T-helper 2 cell treated with Interferon-gamma antibody and Interleukin-4, amounts not matched to agents 100 ng/mL and 5 ng/mL, for 36 hours (primary cell): ENCODE results near the gene LRRC75A. TPM values are rescaled to one million over a fixed set of nuclear protein-coding genes. Genes with fewer than 3 reads are reported as not detected.
"Not testable (repeated sequence)": the region's sequence is repeated elsewhere in the genome, so short reads cannot be mapped to it uniquely, and the experiment has no call there.

Source experiments
- intact Hi-C: fragments of 100-400 bp; cut with micrococcal nuclease; formaldehyde crosslinking; loops from one replicate; pipeline ENCODE4 v1.15.1; 2023
- total RNA-seq: library from RNA; stranded (reverse); gene quantifications from 2 replicates; pipeline ENCODE4 v1.2.3, GENCODE V29; 2022

Gene LRRC75A
- total RNA-seq, 1 donor from 2014 or later, result 1.8 TPM

DNA sequence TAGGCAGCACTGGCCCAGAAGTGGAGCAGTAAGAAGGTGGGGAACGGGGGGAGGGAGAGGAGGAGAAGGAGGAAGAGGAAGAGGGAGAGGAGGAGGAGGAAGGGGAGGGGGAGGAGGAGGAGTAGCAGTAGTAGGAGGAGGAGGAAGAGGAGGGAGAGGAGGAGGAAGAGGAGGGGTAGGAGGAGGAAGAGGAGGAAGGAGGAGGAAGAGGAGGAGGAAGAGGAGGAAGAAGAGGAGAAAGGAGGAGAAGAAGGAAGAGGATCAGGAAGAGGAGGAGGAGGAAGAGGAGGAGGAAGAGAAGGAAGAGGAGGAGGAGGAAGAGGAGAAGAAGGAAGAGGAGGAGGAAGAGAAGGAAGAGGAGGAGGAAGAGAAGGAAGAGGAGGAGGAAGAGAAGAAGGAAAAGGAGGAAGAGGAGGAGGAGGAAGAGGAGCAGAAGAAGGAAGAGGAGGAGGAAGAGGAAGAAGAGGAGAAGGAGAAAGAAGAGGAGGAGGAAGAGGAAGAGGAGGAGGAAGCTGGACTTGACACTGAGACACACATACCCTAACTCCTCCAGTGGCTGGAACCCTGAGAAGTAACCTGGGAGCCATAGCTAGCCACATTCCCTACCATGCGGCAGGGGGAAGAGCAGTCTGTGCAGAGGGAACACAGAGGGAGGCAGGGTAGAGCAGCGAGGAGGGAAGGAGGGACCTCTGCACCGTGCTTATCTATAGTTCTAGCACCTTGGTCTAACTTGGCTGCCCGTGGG, 35.8 kb downstream of the LRRC75A start:
- intact Hi-C loops, result no loop called here

DNA sequence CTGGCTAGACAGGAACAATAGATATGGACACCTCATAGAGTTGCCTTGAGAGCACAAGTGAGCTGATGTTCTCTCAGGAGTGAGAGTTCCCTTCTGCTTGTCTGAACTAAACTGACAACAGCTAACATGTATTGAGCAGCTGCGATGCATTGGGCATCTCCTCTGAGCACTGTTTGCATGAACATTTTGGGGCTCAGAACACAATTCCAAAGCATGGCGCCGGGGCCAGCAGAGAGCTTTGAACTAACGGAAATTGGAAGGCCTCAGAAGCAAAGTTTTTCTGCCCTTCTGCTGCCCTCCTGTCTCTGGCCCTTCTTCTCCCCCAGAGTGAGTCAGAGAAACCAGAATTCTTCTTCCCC, 38.5 kb downstream of the LRRC75A start:
- intact Hi-C loops, result loop anchor here (1.0 kb wide), 2 partner anchors 68 to 136 kb away; no protein-coding TSS in a partner anchor

DNA sequence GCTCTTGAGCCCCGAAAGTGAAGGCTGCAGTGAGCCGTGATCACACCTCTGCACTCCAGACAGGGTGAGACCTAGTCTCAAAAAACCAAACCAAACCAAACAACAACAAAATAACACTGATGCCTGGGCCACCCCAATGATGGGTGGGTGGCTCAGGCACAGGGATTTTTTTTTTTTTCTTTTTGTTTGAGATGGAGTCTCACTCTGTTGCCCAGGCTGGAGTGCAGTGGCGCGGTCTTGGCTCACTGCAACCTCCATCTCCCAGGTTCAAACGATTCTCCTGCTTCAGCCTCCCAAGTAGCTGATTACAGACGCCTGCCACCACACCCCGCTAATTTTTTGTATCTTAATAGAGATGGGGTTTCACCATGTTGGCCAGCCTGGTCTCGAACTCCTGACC, 39.7 kb downstream of the LRRC75A start:
- intact Hi-C loops, result not testable (repeated sequence)

DNA sequence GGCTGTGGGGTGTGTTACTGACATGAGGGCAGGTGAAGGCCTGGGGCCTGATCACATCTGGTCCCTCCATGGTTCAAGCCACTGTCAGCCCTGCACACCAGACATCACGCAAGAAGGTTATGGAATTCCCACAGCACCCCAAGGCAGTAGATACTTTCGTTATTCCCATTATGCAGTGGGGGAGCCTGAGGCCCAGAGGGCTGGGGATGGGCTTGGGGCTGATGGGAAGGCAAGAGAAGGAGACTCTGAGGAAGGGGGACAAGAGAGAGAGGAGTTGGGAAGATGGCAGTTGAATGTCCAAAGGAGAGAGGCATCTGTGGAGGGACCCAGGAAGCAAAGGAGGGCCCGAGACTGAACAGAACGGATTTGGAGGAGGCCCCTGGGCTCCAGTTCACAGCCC, 42.0 kb downstream of the LRRC75A start:
- intact Hi-C loops, result no loop called here

DNA sequence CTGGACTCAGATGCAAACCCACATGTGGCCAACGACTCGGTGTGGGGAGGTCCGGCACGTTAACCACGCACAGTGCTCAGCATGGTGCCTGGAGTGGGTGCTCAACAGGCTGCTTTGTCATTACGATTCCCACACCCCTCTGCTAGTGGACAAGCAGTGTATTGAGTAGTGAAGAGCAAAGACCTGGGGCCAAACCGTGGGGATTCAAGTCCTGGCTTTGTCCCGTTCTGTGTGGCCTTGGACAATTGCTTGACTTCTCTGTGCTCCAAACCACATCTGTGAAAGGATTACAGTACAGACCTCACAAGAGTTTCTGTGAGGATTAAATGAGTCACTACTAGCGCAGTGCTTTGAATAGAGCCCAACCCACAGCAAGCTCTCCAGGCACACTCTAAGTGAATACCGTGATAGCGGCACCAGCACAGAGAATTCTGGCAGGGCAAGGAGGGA, 42.8 kb downstream of the LRRC75A start:
- intact Hi-C loops, result no loop called here

DNA sequence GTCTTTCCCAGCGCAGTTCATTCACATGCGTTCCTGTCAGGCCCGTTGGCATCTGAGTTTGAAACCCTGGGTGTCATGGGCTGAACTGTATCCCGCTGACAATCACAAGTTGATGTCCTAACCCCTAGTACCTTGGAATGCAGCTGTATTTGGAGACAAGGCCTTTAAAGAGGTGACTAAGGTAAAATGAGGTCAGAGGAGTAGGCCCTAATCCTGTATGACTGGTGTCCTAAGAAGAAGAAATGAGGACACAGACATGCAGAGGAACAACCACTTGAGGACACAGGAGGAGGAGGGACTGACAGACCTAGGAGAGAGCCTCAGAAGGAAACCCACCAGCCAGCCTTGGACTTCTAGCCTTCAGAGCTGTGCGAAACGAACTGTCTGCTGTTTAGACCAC, 43.5 kb downstream of the LRRC75A start:
- intact Hi-C loops, result no loop called here

DNA sequence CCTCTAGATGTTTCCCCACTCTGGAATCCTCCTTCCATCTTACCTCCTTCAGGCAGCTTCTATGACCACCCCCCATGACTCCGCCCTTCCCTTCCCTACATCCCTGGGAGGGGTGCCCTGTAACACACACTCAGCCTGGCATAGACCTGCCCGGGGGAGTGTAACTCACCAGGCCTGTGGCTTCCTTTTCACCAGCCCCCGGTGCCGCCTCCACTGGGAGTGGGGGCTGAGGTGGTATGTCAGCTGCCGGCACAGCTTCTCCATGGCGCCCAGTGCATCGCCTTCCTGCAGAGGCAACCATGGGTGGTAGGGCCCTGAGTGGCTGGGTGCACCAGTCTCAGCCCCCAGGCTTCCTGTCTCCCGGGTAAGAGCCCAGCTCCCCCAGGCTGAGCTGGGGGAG, 44.3 kb downstream of the LRRC75A start:
- intact Hi-C loops, result no loop called here

DNA sequence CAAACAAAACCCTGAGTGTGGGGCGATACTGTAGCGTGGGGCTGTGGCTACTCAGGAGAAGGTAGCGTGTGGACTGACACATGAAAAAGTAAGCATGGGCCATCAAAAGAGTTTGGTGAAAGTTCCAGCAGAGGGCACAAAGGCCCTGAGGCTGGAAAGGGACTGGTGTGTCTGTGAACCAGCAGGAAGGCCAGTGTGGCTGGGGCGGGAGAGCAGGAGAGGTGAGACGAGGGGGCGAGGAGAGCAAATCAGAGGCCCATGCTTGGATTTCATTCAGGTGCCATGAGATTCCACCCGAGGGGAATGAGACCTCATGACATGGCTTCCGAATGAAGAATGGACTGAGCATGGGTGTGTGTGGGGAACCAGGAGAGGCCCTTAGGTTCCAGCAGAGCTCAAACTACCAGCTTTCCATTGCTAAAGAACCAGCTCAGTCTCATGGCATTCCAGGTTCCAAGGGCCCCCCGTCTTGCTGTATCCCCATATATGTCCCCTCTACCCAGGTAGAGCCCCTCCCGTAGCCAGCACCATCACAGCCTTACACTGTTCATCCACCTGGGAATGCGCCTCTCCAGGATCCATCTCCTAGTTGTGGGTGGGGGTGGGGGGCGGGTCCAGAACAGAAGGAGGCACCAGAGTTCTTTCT, 45.5 kb downstream of the LRRC75A start:
- intact Hi-C loops, result no loop called here

DNA sequence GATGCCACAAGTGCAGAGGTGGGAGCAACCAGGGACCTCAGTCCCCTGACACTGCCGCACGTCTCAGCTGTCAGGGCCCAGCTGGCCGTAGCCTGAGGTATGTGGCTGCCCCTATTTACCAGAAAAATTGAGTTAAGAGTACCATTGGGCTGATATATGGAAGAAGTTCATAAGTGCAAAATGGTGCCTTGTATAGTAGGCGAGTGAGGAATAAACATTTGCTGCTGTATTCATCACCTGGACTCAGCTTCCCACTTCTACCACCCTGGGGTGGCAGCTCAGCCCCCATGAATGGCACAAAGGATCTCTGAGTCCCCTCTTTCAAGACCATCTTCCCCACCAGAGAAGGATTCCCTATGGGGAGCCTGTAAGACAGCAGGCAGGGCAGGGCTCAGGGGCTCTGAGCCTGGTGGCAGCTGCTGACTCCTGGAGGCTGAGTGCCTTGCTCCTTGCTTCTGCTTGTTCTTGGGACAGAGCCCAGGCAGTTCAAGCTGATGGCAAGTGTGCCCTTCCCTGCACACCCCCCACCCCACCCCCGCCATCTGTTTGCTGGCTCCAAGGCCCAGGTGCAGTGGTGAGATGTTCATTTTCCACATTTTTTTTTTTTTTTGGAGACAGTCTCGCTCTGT, 47.6 kb downstream of the LRRC75A start:
- intact Hi-C loops, result no loop called here

DNA sequence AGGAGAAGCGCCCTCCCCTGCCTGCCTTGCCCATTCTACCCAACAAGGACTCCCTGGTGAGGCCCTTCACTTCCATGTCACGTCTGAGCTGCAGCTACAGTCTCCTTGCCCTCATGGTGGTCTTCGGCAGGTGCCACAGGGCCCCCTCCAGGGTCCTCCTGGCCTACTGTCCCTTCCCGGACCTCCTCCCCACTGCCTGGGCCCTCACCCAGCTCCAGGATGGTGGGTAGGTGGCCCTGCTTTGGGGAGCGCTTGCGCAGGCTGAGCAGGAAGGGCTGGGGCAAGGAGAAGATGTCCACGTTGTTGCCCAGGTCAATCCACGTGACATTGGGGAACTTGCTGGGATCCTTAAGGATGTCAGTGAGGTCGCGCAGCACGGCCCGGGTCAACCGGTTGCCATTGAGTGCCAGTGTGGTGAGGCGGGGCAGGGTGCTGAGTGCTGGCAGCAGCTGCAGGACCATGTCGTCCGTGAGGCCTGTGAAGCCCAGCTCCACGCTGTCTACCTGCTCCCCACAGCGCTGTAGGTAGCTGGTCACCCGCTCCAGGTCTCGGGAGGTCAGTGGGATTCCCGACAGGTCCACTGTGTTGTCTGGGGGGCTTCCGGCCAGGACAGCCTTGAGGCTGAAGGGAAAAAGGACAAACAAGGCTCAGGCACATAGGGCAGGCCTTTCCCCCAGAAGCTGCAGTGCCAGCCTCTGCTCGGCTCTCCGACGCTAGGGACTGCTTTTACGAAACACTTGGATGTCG, 48.3 kb downstream of the LRRC75A start:
- intact Hi-C loops, result no loop called here

DNA sequence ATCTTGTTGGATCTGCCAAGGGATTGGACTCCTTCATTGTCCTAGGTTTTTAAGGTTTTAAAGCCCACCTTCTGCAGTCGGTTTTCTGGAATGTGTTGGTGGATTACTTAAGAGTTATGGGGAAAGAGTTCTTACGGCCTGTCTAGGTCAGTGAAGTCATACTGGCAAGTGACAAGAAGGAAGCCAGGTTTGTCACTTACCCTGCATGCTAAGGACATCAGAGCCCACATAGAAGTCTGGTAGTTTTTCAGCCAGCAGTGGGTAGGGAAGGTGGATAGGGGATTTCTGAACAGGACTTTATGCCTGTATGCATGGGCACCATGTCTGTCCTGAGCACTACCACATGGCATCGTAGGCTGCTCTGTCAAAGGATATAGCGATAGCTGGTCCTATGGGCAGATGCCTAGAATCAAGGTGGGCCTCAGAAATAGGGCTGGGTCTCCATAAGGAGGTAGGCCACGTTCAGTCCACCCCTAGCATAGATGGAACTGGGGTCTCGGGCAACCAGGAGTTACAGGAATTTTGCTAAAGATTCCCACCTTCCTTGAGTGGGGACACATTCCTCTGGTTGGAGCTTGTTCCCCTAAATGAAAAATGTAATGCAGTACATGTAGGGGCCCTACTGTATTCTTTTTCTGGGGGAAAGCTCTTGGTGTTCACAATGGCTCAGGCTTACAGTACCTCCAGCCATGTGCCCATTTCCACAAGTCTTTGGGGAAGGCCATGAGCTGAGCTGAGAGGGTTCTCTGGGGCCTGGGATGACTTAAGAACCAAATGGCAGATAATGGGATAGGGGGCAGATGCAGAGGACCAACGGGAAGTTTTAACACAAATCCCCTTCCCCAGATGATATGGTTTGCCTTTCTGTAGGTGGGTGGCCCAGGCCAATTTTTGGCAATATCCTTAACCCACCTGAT, 49.1 kb downstream of the LRRC75A start:
- intact Hi-C loops, result no loop called here

DNA sequence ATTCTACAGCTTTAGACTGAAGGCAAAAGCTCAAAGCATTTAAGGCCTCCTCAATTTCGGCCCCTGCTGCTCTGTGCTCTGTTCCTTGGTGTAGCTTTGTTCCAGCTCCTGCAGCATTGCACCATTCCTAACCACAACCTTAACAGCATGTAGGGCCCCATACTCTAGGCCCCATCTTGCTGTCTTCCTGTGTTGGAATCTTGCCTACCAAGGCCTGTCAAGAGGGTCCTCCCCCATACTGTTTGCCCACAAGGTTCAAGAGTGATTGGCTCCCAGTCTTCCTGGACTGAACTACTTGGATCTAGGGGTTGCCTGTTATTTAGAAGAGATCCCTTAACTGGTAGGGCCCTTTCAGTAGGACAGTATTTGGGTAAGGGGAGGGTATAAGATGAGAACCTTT, 49.9 kb downstream of the LRRC75A start:
- intact Hi-C loops, result no loop called here

DNA sequence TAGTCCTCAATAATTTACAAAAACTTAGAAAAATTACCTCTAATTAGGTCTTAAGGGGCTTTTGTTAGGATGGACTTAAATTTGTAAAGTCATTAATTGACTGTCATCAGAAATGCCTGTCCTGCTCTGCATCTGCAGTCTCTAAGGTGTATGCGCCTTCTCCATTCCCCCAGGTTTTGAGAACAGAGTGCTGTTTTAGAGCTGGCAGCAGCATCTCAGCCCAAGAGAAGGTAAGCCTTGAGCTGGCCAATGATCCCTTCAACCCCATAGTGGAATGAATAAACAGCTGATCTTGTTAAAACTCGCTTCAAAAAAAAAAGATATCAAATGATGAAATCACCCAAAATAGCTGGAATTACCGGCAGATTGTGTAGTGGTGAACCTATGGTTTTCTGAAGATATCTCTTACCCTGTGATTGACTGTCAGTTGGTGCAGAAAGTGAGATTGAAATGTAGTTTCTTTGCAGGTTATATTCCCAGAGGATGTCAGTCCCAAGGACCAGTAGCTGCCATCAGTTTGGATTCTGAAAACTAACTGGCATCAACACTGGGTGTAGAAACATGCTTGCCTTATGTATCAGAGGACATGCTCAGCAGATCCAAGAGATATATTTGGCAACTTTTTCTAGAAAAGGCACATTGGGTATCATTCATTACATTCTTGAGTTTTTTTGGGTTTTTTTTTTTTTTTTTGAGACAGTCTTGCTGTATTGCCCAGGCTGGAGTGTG, 50.9 kb downstream of the LRRC75A start:
- intact Hi-C loops, result no loop called here

DNA sequence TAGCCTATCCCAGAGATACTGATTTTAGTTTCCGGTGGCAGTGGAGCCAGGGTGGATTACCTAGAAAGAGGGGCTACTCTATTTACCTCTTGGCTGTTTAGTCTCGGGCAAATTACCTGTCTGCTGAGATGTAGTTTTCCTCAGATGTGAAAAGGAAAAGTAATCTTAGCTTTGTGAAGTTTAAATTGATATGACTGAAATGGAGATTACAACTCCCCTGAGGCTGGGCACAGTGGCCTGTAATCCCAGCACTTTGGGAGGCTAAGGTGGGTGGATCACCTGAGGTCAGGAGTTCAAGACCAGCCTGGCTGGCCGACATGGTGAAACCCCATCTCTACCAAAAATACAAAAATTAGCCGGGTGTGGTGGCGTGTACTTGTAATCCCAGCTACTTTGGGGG, 51.6 kb downstream of the LRRC75A start:
- intact Hi-C loops, result not testable (repeated sequence)

DNA sequence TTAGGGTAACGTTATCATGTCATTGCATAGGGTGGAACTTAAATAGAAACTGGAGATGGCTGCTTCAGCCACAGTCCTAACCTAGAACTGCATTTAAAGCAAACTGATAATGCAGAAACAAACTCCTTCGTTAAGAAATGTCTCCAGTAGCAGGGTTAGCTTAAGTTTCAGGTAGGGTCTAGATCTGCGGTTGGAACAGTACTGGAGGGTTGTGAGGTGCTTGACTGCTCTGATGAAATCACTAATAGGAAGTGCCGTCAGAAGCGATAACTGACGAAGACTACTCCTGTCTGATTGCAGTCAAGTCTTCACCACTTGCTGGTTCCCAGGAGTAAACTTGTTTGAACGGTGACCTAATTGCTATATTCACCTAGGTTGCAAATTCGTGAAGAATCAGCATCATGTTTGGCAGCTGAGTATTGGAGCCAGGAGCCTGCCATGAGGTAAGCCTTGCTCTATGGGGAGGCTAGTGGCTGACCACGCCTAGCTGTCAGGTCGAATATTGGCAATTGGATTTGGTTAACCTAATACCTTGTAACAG, 52.1 kb downstream of the LRRC75A start:
- intact Hi-C loops, result loop anchor here (1.0 to 5.0 kb wide), 2 partner anchors 223 to 441 kb away; partner anchors contain the start of genes NCOR1, PIGL, TTC19 and ZSWIM7

DNA sequence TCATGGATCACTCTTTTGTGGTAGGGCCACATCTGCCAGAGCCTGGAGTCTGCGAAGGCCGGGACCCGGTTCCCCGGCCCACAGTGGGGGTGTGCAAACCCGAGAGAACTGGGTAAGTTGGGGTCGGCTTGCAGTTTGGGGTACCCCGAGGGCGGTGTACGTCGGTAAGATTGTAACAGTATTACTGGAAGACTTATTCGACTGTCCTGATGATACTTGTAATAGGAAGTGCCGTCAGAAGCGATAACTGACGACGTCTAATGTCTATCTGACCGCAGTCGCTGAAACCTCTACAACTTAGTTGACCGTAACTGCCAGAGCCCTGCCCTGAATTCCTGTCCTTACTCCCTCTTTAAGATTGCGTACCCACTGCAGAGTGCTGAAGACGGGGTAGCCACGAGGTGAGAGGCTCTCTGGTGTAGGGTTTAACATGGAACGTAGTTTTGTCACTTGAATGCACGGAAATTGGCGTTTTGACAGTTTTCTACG, 52.6 kb downstream of the LRRC75A start:
- intact Hi-C loops, result loop anchor here (1.0 to 5.0 kb wide), 2 partner anchors 222 to 440 kb away; partner anchors contain the start of genes NCOR1, PIGL, TTC19 and ZSWIM7

DNA sequence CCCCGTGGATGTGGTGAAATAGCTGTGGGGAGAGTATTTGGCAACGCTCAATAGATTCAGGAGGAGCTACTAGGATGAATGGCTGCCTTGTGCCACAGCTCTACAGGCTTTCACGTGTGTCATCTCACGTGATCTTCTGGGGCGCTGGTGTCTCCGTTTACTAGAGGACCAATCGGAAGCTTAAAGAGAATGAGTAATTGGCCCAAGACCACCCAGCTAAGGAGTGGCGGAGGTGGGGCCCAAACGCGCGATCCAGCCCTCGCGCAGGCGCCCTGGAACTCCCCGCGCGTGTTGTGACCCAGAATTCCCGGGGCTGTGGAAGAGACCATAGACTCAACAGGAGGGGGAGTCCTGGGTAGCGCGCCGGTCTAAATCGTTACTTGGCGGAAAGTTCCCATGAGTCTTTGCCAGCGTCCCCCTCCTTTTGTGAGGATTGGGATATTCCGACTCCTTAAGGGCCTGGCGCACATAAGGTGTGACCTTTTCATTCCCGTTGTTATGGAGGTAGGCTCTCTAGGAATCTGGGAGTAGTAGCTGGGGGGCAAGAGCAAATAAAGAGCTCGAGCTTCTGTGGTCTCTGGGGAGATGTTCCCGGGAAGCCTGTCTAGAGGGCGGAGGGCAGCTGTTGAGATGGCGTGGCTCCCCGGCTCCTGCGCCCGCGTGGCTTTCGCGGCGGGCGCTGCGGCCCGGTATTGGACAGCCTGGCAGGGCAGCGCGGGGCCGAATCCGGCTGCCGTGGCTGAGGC, 53.3 kb downstream of the LRRC75A start:
- intact Hi-C loops, result loop anchor here (1.0 to 5.0 kb wide), 7 partner anchors 22 to 439 kb away; partner anchors contain the start of genes NCOR1, PIGL, TTC19 and UBB

DNA sequence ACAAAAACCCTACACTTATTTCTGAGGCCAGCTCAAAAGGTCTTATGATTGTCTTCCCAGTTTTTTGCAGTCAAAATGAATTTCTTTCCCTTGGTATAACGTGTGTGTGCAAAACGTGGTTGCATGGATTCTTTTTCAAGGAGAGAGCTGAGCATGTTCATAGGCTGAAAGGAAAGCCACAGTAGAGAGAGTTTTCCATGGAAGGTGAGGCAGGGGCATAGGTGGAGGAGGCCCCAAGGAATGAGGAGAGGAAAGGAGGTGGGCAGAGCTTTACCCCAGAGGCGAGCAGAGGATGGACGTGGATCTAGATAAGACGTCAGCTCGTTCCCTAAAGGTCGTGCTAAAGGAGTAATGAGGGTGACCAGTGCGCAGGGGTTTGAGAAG, 53.8 kb downstream of the LRRC75A start:
- intact Hi-C loops, result loop anchor here (1.0 to 5.0 kb wide), 6 partner anchors 22 to 221 kb away; partner anchors contain the start of genes NCOR1, PIGL and UBB
